Endothelial cell (in vitro differentiated cells): Measurements from ENCODE around the gene PRKACB. TPM values are rescaled to one million over a fixed set of nuclear protein-coding genes. Genes with fewer than 3 reads are reported as not detected.

ENCODE experiments used
- DNase-seq: peaks from one replicate; pipeline ENCODE4 v3.0.0; 2021; ENCODE audit warnings: low spot score
- H3K27ac Mint-ChIP-seq: one replicate; pipeline ENCODE4 v1.8.0; 2021; ENCODE audit warnings: mixed read lengths, inconsistent platforms; ENCODE audit not compliant: unreplicated experiment
- H3K27me3 Mint-ChIP-seq: one replicate; pipeline ENCODE4 v1.8.0; 2021; ENCODE audit warnings: mild to moderate bottlenecking, moderate library complexity, mixed read lengths, inconsistent platforms; ENCODE audit not compliant: unreplicated experiment
- H3K36me3 Mint-ChIP-seq: one replicate; pipeline ENCODE4 v1.8.0; 2021; ENCODE audit warnings: mild to moderate bottlenecking, low read depth, mixed read lengths, inconsistent platforms; ENCODE audit not compliant: unreplicated experiment
- H3K4me1 Mint-ChIP-seq: one replicate; pipeline ENCODE4 v1.8.0; 2021; ENCODE audit warnings: mild to moderate bottlenecking, mixed read lengths, inconsistent platforms; ENCODE audit not compliant: unreplicated experiment
- H3K4me3 Mint-ChIP-seq: one replicate; pipeline ENCODE4 v1.8.0; 2021; ENCODE audit warnings: mild to moderate bottlenecking, mixed read lengths, inconsistent platforms; ENCODE audit not compliant: unreplicated experiment
- H3K9me3 Mint-ChIP-seq: one replicate; pipeline ENCODE4 v1.8.0; 2021; ENCODE audit warnings: mixed read lengths, inconsistent platforms; ENCODE audit not compliant: unreplicated experiment
- CTCF ChIP-seq: fragments of 200-600 bp; sonication (generic); IDR thresholded peaks from one replicate; pipeline ENCODE4 v1.5.0; 2021; ENCODE audit warnings: antibody characterized with exemption; ENCODE audit not compliant: unreplicated experiment
- total RNA-seq: library from RNA; stranded (reverse); fragmentation: NEBNext Ultra II Directional; extraction: Animal tissue kit (Norgen Biotek cat#: 25700); gene quantifications from one replicate; pipeline ENCODE4 v1.2.1, GENCODE V29; 2021; ENCODE audit not compliant: unreplicated experiment

PRKACB gene
- total RNA-seq, 1 donor from 2014 or later = 19.7 TPM

- H3K27ac Mint-ChIP-seq = no peak overlapping the region
- TF ChIP-seq CTCF = no peak
These were observed 22.7 kb upstream of the PRKACB start for GRCh38 chr1:84121360-84121759.

GRCh38 chr1:84122780-84123382, 21.2 kb upstream of the PRKACB start:
- H3K9me3 Mint-ChIP-seq = no peaks in the 10 kb centered on the region
- no peak overlapping the region for H3K4me3 Mint-ChIP-seq
- H3K27me3 Mint-ChIP-seq = no peaks in the 10 kb centered on the region
- H3K27ac Mint-ChIP-seq = no peak overlapping the region
- H3K36me3 Mint-ChIP-seq = no peaks in the 10 kb centered on the region
- peak; percentile 27 for TF ChIP-seq CTCF
- peak; percentile 39 for DNase-seq
- peaks cover under 1% of the 10 kb centered on the region for H3K4me1 Mint-ChIP-seq

More at GRCh38 chr1:84121360-84121759, 22.7 kb upstream of the PRKACB start:
- Mint-ChIP-seq H3K27me3 (no peaks in the 10 kb centered on the region), H3K4me3 (no peak overlapping the region), H3K9me3 (no peaks in the 10 kb centered on the region), H3K4me1 (peaks cover 15% of the 10 kb centered on the region), H3K36me3 (no peaks in the 10 kb centered on the region)
- DNase-seq = no peak

GRCh38 chr1:84133479-84133878, 10.6 kb upstream of the PRKACB start:
- Mint-ChIP-seq H3K36me3 (peaks cover 4% of the 10 kb centered on the region), H3K4me1 (peaks cover 4% of the 10 kb centered on the region), H3K4me3 (no peak overlapping the region), H3K27ac (no peak overlapping the region), H3K27me3 (peaks cover 1% of the 10 kb centered on the region), H3K9me3 (peaks cover 5% of the 10 kb centered on the region)
- TF ChIP-seq CTCF = no peak
- no peak for DNase-seq

GRCh38 chr1:84135341-84135740, 8.7 kb upstream of the PRKACB start:
- Mint-ChIP-seq H3K36me3 (peaks cover 4% of the 10 kb centered on the region), H3K27ac (no peak overlapping the region), H3K4me1 (no peaks in the 10 kb centered on the region), H3K4me3 (no peak overlapping the region), H3K9me3 (peaks cover 5% of the 10 kb centered on the region), H3K27me3 (peaks cover 1% of the 10 kb centered on the region)
- no peak for TF ChIP-seq CTCF
- DNase-seq = no peak

- peaks cover 5% of the 10 kb centered on the region for H3K4me1 Mint-ChIP-seq
- TF ChIP-seq CTCF = no peak
These were observed 2.7 kb upstream of the PRKACB start for GRCh38 chr1:84141182-84142003.

More at GRCh38 chr1:84141182-84142003, 2.7 kb upstream of the PRKACB start:
- peaks cover 5% of the 10 kb centered on the region for H3K9me3 Mint-ChIP-seq
- DNase-seq = no peak
- H3K36me3 Mint-ChIP-seq = peaks cover 4% of the 10 kb centered on the region
- no peaks in the 10 kb centered on the region for H3K27me3 Mint-ChIP-seq
- no peak overlapping the region for H3K4me3 Mint-ChIP-seq
- no peak overlapping the region for H3K27ac Mint-ChIP-seq
